HG02973 (cell line): ENCODE measurements around the gene ATP5F1B.
"Not testable (repeated sequence)": the region's sequence is repeated elsewhere in the genome, so short reads cannot be mapped to it uniquely, and the experiment has no call there.

Experiments used
- ATAC-seq: cut with Tn5 transposase; IDR thresholded peaks from one replicate; pipeline ENCODE4 v1.9.1; 2021; ENCODE audit warnings: moderate library complexity; ENCODE audit not compliant: unreplicated experiment

ATP5F1B gene

GRCh38 chr12:56653781-56654180 lies 8.0 kb upstream of the ATP5F1B start:
- ATAC-seq, result not testable (repeated sequence)

GRCh38 chr12:56648023-56648422 lies 2.2 kb upstream of the ATP5F1B start:
- ATAC-seq, result not testable (repeated sequence)

GRCh38 chr12:56645201-56645716 lies 525 bp downstream of the ATP5F1B start:
- ATAC-seq, result no peak

- no peak for ATAC-seq
Observed at GRCh38 chr12:56644654-56645053, 1.1 kb downstream of the ATP5F1B start.

GRCh38 chr12:56641219-56641618 lies 4.6 kb downstream of the ATP5F1B start:
- no peak for ATAC-seq

GRCh38 chr12:56637621-56638020 lies 8.2 kb downstream of the ATP5F1B start:
- ATAC-seq, result no peak

- ATAC-seq, result peak; percentile 46
Observed at GRCh38 chr12:56636675-56637540, 8.9 kb downstream of the ATP5F1B start.

- ATAC-seq, result peak; percentile 37
Observed at GRCh38 chr12:56635806-56636674, 9.7 kb downstream of the ATP5F1B start.

- ATAC-seq, result peak; percentile 27
Observed at GRCh38 chr12:56634837-56635791, 10.7 kb downstream of the ATP5F1B start.

- no peak for ATAC-seq
Observed at GRCh38 chr12:56634242-56634836, 11.4 kb downstream of the ATP5F1B start.

- ATAC-seq, result no peak
Observed at GRCh38 chr12:56633468-56634241, 12.1 kb downstream of the ATP5F1B start.

- no peak for ATAC-seq
Observed at GRCh38 chr12:56632701-56633467, 12.9 kb downstream of the ATP5F1B start.

- ATAC-seq, result no peak
Observed at GRCh38 chr12:56631790-56632700, 13.7 kb downstream of the ATP5F1B start.

GRCh38 chr12:56630180-56630632 lies 15.6 kb downstream of the ATP5F1B start, which contains the start of gene BAZ2A:
Gene BAZ2A, minus strand, starts transcription at chr12:56630326. Its CDS starts 12,796 bp downstream, at chr12:56617530.
- ATAC-seq, result peak; percentile 54

GRCh38 chr12:56629459-56630179 lies 16.2 kb downstream of the ATP5F1B start:
- ATAC-seq, result peak; percentile 0

- no peak for ATAC-seq
Observed at GRCh38 chr12:56628671-56629458, 16.9 kb downstream of the ATP5F1B start.
